MCF 10A (cell line): ENCODE results near the gene ABI1. TPM values are rescaled to one million over a fixed set of nuclear protein-coding genes. Genes with fewer than 3 reads are reported as not detected.

ENCODE experiments used
- BruUV-seq: library from RNA; stranded (reverse); fragments of 400-500 nt; replicated peaks from 2 replicates; lab custom pipeline; 2021; lab: Mats Ljungman, UMichigan
- CTCF ChIA-PET: fragments of 300-600 bp; sonication (Branson Sonifier 250); formaldehyde crosslinking; extraction: SDS; loops from one replicate; lab custom pipeline; 2021; ENCODE audit warnings: antibody characterized with exemption, inconsistent platforms; lab: Yijun Ruan, JAX
- POLR2A ChIA-PET: fragments of 300-600, 350-650 bp; sonication (Branson Sonifier 250); formaldehyde crosslinking; extraction: SDS; loops from one replicate; lab custom pipeline; 2020; ENCODE audit warnings: antibody characterized with exemption, inconsistent platforms; lab: Yijun Ruan, JAX
- DNase-seq: peaks from one replicate; pipeline ENCODE4 v3.0.0-alpha.2; 2018; ENCODE audit not compliant: unreplicated experiment
- H3K27ac Mint-ChIP-seq: one replicate; pipeline ENCODE4 v1.8.0; 2022; ENCODE audit warnings: mild to moderate bottlenecking, low read depth, mixed read lengths; ENCODE audit not compliant: unreplicated experiment
- H3K27me3 Mint-ChIP-seq: one replicate; pipeline ENCODE4 v1.8.0; 2022; ENCODE audit warnings: mixed read lengths; ENCODE audit not compliant: insufficient read depth, unreplicated experiment
- H3K36me3 Mint-ChIP-seq: one replicate; pipeline ENCODE4 v1.8.0; 2022; ENCODE audit warnings: mild to moderate bottlenecking, moderate library complexity, mixed read lengths; ENCODE audit not compliant: insufficient read depth, unreplicated experiment
- H3K4me1 Mint-ChIP-seq: one replicate; pipeline ENCODE4 v1.8.0; 2022; ENCODE audit warnings: mixed read lengths; ENCODE audit not compliant: insufficient read depth, unreplicated experiment
- H3K4me3 Mint-ChIP-seq: one replicate; pipeline ENCODE4 v1.8.0; 2022; ENCODE audit warnings: mild to moderate bottlenecking, moderate library complexity, mixed read lengths; ENCODE audit not compliant: unreplicated experiment
- H3K9me3 Mint-ChIP-seq: one replicate; pipeline ENCODE4 v1.8.0; 2022; ENCODE audit warnings: mixed read lengths; ENCODE audit not compliant: unreplicated experiment
- intact Hi-C: fragments of 100-400 bp; cut with micrococcal nuclease; formaldehyde crosslinking; loops from 2 replicates; pipeline ENCODE4 v1.14.1; 2022
- total RNA-seq: library from RNA; stranded (reverse); gene quantifications from 2 replicates; pipeline ENCODE4 v1.2.3, GENCODE V29; 2022
- TF ChIP-seq, protein P1 (sequence below): fragments of 200-600 bp; IDR thresholded peaks from one replicate; pipeline ENCODE4 v1.8.0; 2022; ENCODE audit warnings: antibody characterized with exemption, mild to moderate bottlenecking; ENCODE audit not compliant: unreplicated experiment

Gene ABI1
- total RNA-seq, 1 experiment from 2014 or later, result 53.0 TPM

DNA sequence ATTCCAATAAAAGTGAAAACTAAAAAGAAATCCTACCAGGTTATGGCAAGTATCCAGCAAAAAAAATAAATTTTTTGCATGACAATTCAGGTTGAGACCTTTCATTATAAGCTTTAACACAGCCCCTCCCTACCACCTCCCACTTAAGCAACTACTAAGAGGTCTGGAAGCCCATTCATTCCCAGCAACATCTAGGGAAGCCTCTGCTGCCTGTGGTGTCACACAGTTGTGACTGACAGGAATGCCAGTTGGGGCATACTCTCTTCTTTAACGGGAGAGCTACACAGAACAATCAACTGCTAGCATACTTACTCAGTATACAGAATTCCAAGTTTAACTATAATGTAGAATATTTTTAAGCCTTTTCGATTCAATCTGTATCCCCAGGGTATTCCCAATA lies 27.8 kb downstream of the ABI1 start:
- POLR2A ChIA-PET, result interaction anchor here (0.7 kb wide), 1 partner anchor 488 kb away, joined by 3 read pairs; no protein-coding TSS in a partner anchor
- CTCF ChIA-PET, result interaction anchor here (0.5 to 1.2 kb wide), 3 partner anchors 15 to 107 kb away, joined by 3 to 4 read pairs (median 4); no protein-coding TSS in a partner anchor
- H3K27ac Mint-ChIP-seq, result no peak overlapping the region
- intact Hi-C loops, result no loop called here
- TF ChIP-seq, protein P1, sequence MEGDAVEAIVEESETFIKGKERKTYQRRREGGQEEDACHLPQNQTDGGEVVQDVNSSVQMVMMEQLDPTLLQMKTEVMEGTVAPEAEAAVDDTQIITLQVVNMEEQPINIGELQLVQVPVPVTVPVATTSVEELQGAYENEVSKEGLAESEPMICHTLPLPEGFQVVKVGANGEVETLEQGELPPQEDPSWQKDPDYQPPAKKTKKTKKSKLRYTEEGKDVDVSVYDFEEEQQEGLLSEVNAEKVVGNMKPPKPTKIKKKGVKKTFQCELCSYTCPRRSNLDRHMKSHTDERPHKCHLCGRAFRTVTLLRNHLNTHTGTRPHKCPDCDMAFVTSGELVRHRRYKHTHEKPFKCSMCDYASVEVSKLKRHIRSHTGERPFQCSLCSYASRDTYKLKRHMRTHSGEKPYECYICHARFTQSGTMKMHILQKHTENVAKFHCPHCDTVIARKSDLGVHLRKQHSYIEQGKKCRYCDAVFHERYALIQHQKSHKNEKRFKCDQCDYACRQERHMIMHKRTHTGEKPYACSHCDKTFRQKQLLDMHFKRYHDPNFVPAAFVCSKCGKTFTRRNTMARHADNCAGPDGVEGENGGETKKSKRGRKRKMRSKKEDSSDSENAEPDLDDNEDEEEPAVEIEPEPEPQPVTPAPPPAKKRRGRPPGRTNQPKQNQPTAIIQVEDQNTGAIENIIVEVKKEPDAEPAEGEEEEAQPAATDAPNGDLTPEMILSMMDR, result no peak
- no peaks in the 10 kb centered on the region for H3K4me1 Mint-ChIP-seq
- no peak for DNase-seq
- H3K4me3 Mint-ChIP-seq, result no peak overlapping the region
- no peaks in the 10 kb centered on the region for H3K27me3 Mint-ChIP-seq
- BruUV-seq, result no TSS peak
- H3K36me3 Mint-ChIP-seq, result peaks cover 5% of the 10 kb centered on the region
- no peaks in the 10 kb centered on the region for H3K9me3 Mint-ChIP-seq

DNA sequence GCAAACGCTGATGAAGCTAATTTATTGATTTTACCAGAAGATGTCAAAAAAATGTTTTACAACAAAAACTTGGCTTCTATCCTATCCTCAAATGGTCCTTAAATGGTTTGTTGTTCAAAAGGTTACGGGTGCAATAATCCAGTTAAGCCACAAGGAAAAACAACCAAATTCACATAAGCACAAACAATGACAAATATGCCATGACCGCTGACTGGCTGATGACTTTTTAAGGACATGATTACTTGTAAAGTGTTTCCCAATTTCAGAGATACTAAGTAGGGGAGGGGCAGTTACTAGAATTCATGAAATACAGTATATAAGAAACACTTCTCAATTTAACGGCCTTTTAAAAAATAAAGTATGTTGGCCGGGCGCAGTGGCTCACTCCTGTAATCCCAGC lies 28.8 kb downstream of the ABI1 start:
- Mint-ChIP-seq H3K27ac (no peak overlapping the region), H3K4me1 (no peaks in the 10 kb centered on the region), H3K9me3 (no peaks in the 10 kb centered on the region), H3K4me3 (no peak overlapping the region), H3K36me3 (peaks cover 10% of the 10 kb centered on the region), H3K27me3 (no peaks in the 10 kb centered on the region)
- ChIA-PET POLR2A (no interaction called here), CTCF (no interaction called here)
- no peak for DNase-seq
- intact Hi-C loops, result no loop called here
- no TSS peak for BruUV-seq
- TF ChIP-seq, protein P1, result no peak

DNA sequence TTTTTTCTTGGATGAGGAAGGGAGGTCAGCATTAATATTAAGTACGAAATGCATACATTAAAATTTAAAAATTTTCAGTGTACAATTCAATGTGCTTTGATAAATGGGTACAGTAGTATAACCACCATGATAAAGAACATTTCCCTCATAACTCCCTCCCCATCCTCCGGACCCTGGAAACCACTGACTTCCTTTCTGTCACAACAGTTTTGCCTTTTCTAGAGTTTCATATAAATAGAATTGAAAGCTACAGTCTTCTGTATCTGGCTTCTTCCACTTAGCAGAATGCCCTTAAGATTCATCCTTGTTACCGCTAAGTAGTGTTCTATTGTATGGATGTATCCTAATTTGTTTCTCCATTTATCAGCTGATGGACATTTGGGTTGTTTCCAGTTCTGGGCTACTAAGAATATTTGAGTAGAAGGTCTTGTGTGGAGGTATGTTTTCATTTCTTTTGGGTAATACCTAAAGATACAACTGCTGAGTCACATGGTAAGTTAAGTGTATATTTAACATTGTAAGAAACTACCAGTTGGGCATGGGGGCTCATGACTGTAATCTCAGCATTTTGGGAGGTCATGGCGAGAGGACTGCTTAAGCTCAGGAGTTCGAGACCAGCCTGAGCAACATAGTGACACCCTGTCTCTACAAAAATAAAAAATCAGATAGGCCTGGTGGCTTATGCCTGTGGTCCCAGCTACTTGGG lies 30.8 kb downstream of the ABI1 start:
- BruUV-seq, result no TSS peak
- CTCF ChIA-PET, result no interaction called here
- no peaks in the 10 kb centered on the region for H3K27me3 Mint-ChIP-seq
- peaks cover 7% of the 10 kb centered on the region for H3K36me3 Mint-ChIP-seq
- no peaks in the 10 kb centered on the region for H3K4me1 Mint-ChIP-seq
- POLR2A ChIA-PET, result no interaction called here
- TF ChIP-seq, protein P1, result no peak
- H3K27ac Mint-ChIP-seq, result no peak overlapping the region
- intact Hi-C loops, result no loop called here
- no peak for DNase-seq
- H3K4me3 Mint-ChIP-seq, result no peak overlapping the region
- no peaks in the 10 kb centered on the region for H3K9me3 Mint-ChIP-seq

DNA sequence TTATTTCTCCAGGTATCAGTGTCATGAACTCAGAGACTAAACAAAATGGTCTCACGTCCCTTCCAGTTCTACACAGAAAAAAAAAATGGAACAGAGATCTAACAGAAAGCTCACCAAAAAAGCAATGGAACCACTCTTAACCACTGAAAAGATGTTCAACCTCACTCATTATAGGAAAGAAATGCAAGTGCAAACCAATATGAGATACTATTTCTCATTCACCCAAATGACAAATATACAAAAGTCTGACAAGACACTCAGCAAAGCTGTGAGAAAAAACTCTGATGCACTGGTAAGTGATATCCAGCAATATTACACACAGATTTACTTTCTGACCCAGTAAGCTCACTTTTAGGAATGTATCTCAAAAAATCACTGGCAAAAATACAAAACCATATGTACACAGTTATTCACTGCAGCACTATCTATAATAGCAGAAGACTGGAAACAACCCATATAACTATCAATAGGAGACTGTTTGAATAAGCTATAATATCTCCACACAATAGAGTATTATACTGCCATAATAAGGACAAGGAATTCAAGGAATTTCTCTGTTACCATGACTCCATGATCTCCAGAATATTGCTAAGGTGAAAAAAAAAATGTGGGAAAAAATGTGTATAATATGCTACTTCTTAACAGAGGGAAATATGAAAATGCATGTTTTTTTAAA lies 36.6 kb downstream of the ABI1 start:
- CTCF ChIA-PET, result no interaction called here
- DNase-seq, result no peak

More for the DNA sequence above, 36.6 kb downstream of the ABI1 start:
- Mint-ChIP-seq H3K4me1 (peaks cover 6% of the 10 kb centered on the region), H3K36me3 (peaks cover 16% of the 10 kb centered on the region), H3K27ac (no peak overlapping the region), H3K4me3 (no peak overlapping the region), H3K27me3 (no peaks in the 10 kb centered on the region), H3K9me3 (no peaks in the 10 kb centered on the region)
- POLR2A ChIA-PET, result no interaction called here
- TF ChIP-seq, protein P1, result no peak
- intact Hi-C loops, result no loop called here
- BruUV-seq, result no TSS peak
